Hematopoietic multipotent progenitor cell treated with erythropoietin and hydrocortisone succinate and interleukin-3 and kit ligand, for 6 days (in vitro differentiated cells): ENCODE measurements around the gene CCDC137.
"Not testable (repeated sequence)": the region's sequence is repeated elsewhere in the genome, so short reads cannot be mapped to it uniquely, and the experiment has no call there.

ENCODE experiments used
- DNase-seq: peaks from one replicate; pipeline ENCODE4 v3.0.0-alpha.2; 2015

The CCDC137 gene

GRCh38 chr17:81666342-81667191 lies at the start of gene CCDC137, which contains the start of gene OXLD1:
TSS of gene CCDC137 (plus strand) at chr17:81666737. CDS start at chr17:81666767, 30 bp downstream.
TSS of gene OXLD1 (minus strand) at chr17:81666605. CDS start at chr17:81666577, 28 bp downstream.
- peak; percentile 98 for DNase-seq

- DNase-seq: no peak
Observed at GRCh38 chr17:81616877-81617276, 49.7 kb upstream of the CCDC137 start.

- not testable (repeated sequence) for DNase-seq
Observed at GRCh38 chr17:81618307-81618706, 48.2 kb upstream of the CCDC137 start.

- DNase-seq: no peak
Observed at GRCh38 chr17:81621494-81622130, 44.9 kb upstream of the CCDC137 start.

- DNase-seq: no peak
Observed at GRCh38 chr17:81630274-81630673, 36.3 kb upstream of the CCDC137 start.

- no peak for DNase-seq
Observed at GRCh38 chr17:81631482-81631881, 35.1 kb upstream of the CCDC137 start.

- DNase-seq: no peak
Observed at GRCh38 chr17:81635431-81635830, 31.1 kb upstream of the CCDC137 start.

GRCh38 chr17:81635973-81636504 lies 30.5 kb upstream of the CCDC137 start:
- peak; percentile 49 for DNase-seq

GRCh38 chr17:81636505-81637288 lies 29.8 kb upstream of the CCDC137 start, which contains the start of the genes NPLOC4 and TSPAN10:
TSS of gene NPLOC4 (minus strand) at chr17:81637112. CDS start at chr17:81636930, 182 bp downstream.
TSS of gene TSPAN10 (plus strand) at chr17:81637196. CDS start at chr17:81642413, 5,217 bp downstream.
- peak; percentile 89 for DNase-seq

GRCh38 chr17:81638683-81639082 lies 27.9 kb upstream of the CCDC137 start:
- DNase-seq: no peak

GRCh38 chr17:81640011-81640410 lies 26.5 kb upstream of the CCDC137 start:
- no peak for DNase-seq

- peak; percentile 52 for DNase-seq
Observed at GRCh38 chr17:81641825-81642489, 24.6 kb upstream of the CCDC137 start.

- no peak for DNase-seq
Observed at GRCh38 chr17:81644496-81644895, 22.0 kb upstream of the CCDC137 start.

- no peak for DNase-seq
Observed at GRCh38 chr17:81644976-81645952, 21.3 kb upstream of the CCDC137 start.

- DNase-seq: peak; percentile 86
Observed at GRCh38 chr17:81646869-81647600, 19.5 kb upstream of the CCDC137 start.

- DNase-seq: no peak
Observed at GRCh38 chr17:81647640-81648012, 18.9 kb upstream of the CCDC137 start.

GRCh38 chr17:81648013-81648706 lies 18.4 kb upstream of the CCDC137 start:
- no peak for DNase-seq

- DNase-seq: no peak
Observed at GRCh38 chr17:81648707-81649085, 17.8 kb upstream of the CCDC137 start.

GRCh38 chr17:81650951-81651350 lies 15.6 kb upstream of the CCDC137 start:
- DNase-seq: no peak

- DNase-seq: peak; percentile 70
Observed at GRCh38 chr17:81651692-81652091, 14.8 kb upstream of the CCDC137 start.
